HepG2 (cell line): ENCODE results near the gene PSMB10. TPM values are rescaled to one million over a fixed set of nuclear protein-coding genes. Genes with fewer than 3 reads are reported as not detected.

Source experiments
- ATAC-seq: fragments of 200-7000 bp; cut with Tn5 transposase; 3 replicates; pipeline ENCODE4 v1.9.1; 2020; ENCODE audit warnings: mild to moderate bottlenecking, moderate library complexity
- BruUV-seq: library from RNA; stranded (reverse); fragments of 400-500 nt; replicated peaks from 2 replicates; lab custom pipeline; 2021; lab: Mats Ljungman, UMichigan
- CTCF ChIA-PET: fragments of 300-600 bp; formaldehyde crosslinking; extraction: SDS; loops from one replicate; lab custom pipeline; 2021; ENCODE audit warnings: low total read pairs, inconsistent platforms, low intra/inter-chr PET ratio; lab: Yijun Ruan, JAX
- POLR2A ChIA-PET: fragments of 350-600 bp; sonication (Branson Sonifier 250); formaldehyde crosslinking; loops from one replicate; lab custom pipeline; 2020; ENCODE audit warnings: antibody characterized with exemption, inconsistent platforms; lab: Yijun Ruan, JAX
- DNase-seq: peaks from one replicate; pipeline ENCODE4 v3.0.0-alpha.2; 2015; ENCODE audit warnings: low spot score
- FAIRE-seq: peaks from 3 replicates; lab custom pipeline; 2011; peaks lifted over from hg19 to GRCh38; lab: Jason Lieb, UNC
- H2AFZ ChIP-seq: one replicate; pipeline ENCODE4 v1.6.1; 2011; ENCODE audit warnings: low read length, inconsistent platforms
- H3K27ac ChIP-seq: fragments of 300-600 bp; 3 replicates; pipeline ENCODE4 v1.8.0; 2011; ENCODE audit warnings: mixed run types, mild to moderate bottlenecking, mixed read lengths, low read length, inconsistent platforms; ENCODE audit not compliant: insufficient read depth; ENCODE audit errors: extremely low read length
- H3K27me3 ChIP-seq, 2 experiments: fragments of 200-600 bp in 1 of 2; 2 replicates in 1 of 2; 3 replicates in 1 of 2; pipeline versions ENCODE4 v1.6.0 to v1.8.0; 2011; ENCODE audit warnings: low read length in 2 of 2, mild to moderate bottlenecking in 2 of 2, moderate library complexity in 2 of 2, inconsistent platforms in 1 of 2; ENCODE audit not compliant: insufficient read depth in 2 of 2, control insufficient read depth in 1 of 2
- H3K36me3 ChIP-seq, 2 experiments: fragments of 200-600 bp in 1 of 2; replicated peaks in 1 of 2; 2 replicates in 1 of 2; 3 replicates in 1 of 2; pipeline versions ENCODE4 v1.5.1 to v1.8.0; 2011; ENCODE audit warnings: low read length in 2 of 2, inconsistent platforms in 1 of 2; ENCODE audit not compliant: insufficient read depth in 2 of 2, control insufficient read depth in 1 of 2
- H3K4me1 ChIP-seq: 2 replicates; pipeline ENCODE4 v1.5.1; 2012; ENCODE audit warnings: low read length, inconsistent platforms; ENCODE audit not compliant: insufficient read depth
- H3K4me2 ChIP-seq: 2 replicates; pipeline ENCODE4 v1.6.0; 2011; ENCODE audit warnings: low read depth, low read length, inconsistent platforms
- H3K4me3 ChIP-seq, 3 experiments: fragments of 200-600 bp in 1 of 3; sonication (generic), shearing (Covaris generic) in 1 of 3; replicated peaks in 1 of 3; 2 replicates each; pipeline ENCODE4 v1.5.1; 2011 to 2016; ENCODE audit warnings: low read length in 3 of 3, inconsistent platforms in 2 of 3, low read depth in 2 of 3, mild to moderate bottlenecking in 2 of 3, control low read depth in 1 of 3, mixed read lengths in 1 of 3; ENCODE audit not compliant: insufficient read depth in 1 of 3
- H3K79me2 ChIP-seq: one replicate; pipeline ENCODE4 v1.6.1; 2011; ENCODE audit warnings: low read length, inconsistent platforms; ENCODE audit not compliant: insufficient read depth
- H3K9ac ChIP-seq: 2 replicates; pipeline ENCODE4 v1.6.0; 2011; ENCODE audit warnings: mild to moderate bottlenecking, low read depth, low read length, inconsistent platforms; ENCODE audit not compliant: insufficient read depth
- H3K9me3 ChIP-seq: 2 replicates; pipeline ENCODE4 v1.5.1; 2012; ENCODE audit warnings: mild to moderate bottlenecking, low read length
- H4K20me1 ChIP-seq: 2 replicates; pipeline ENCODE4 v1.6.0; 2011; ENCODE audit warnings: inconsistent platforms, mild to moderate bottlenecking, low read length, moderate library complexity; ENCODE audit not compliant: insufficient read depth
- ARNT ChIP-seq: fragments of 450-650 bp; IDR thresholded peaks from 2 replicates; pipeline ENCODE4 v1.6.1; 2017
- DZIP1 ChIP-seq: sonication (generic); formaldehyde crosslinking; IDR thresholded peaks from 2 replicates; pipeline ENCODE4 v1.5.0; 2020; ENCODE audit warnings: mild to moderate bottlenecking, missing genetic modification reagents
- E2F2 ChIP-seq: sonication (generic); formaldehyde crosslinking; IDR thresholded peaks from 2 replicates; pipeline ENCODE4 v1.4.0; 2020; ENCODE audit warnings: missing genetic modification reagents, borderline replicate concordance
- FOXK2 ChIP-seq: fragments of 450-650 bp; IDR thresholded peaks from 2 replicates; pipeline ENCODE4 v1.6.1; 2016
- MEF2D ChIP-seq: sonication (generic); formaldehyde crosslinking; IDR thresholded peaks from 2 replicates; pipeline ENCODE4 v1.5.1; 2020; ENCODE audit warnings: mild to moderate bottlenecking, missing genetic modification reagents
- PCBP1 ChIP-seq: fragments of 200-400 bp; formaldehyde crosslinking; IDR thresholded peaks from 2 replicates; pipeline ENCODE4 v1.6.1; 2017; ENCODE audit warnings: mild to moderate bottlenecking, low read depth, low read length, borderline replicate concordance
- POLR2A ChIP-seq, 2 experiments: IDR thresholded peaks; 2 replicates each; pipeline ENCODE4 v1.6.1; 2011; ENCODE audit warnings: low read depth in 2 of 2, low read length in 2 of 2, mild to moderate bottlenecking in 1 of 2, moderate library complexity in 1 of 2; ENCODE audit not compliant: insufficient read depth in 1 of 2
- RBM22 ChIP-seq: fragments of 200-400 bp; formaldehyde crosslinking; optimal IDR thresholded peaks from 2 replicates; pipeline ENCODE3; 2017; ENCODE audit warnings: mild to moderate bottlenecking, low read length, moderate library complexity
- REST ChIP-seq, 2 experiments: IDR thresholded peaks; 2 replicates each; pipeline ENCODE4 v1.6.1; 2011 to 2012; ENCODE audit warnings: low read length in 2 of 2, borderline replicate concordance in 1 of 2, low read depth in 1 of 2, mild to moderate bottlenecking in 1 of 2, moderate library complexity in 1 of 2
- SMARCE1 ChIP-seq: fragments of 450-650 bp; IDR thresholded peaks from 2 replicates; pipeline ENCODE4 v1.6.1; 2017; ENCODE audit warnings: borderline replicate concordance
- SNAPC4 ChIP-seq: sonication (generic); formaldehyde crosslinking; IDR thresholded peaks from 2 replicates; pipeline ENCODE4 v1.4.0; 2020; ENCODE audit warnings: mild to moderate bottlenecking, missing genetic modification reagents
- ZNF264 ChIP-seq: sonication (generic); formaldehyde crosslinking; IDR thresholded peaks from 2 replicates; pipeline ENCODE4 v1.4.0; 2020; ENCODE audit warnings: missing genetic modification reagents
- ZNF383 ChIP-seq: sonication (generic); formaldehyde crosslinking; IDR thresholded peaks from 2 replicates; pipeline ENCODE4 v1.4.0; 2020; ENCODE audit warnings: missing genetic modification reagents, mild to moderate bottlenecking, borderline replicate concordance
- WGBS: methylation state at CpG from one replicate; pipeline ENCODE4 v1.1.6; 2017; ENCODE audit warnings: low lambda C conversion rate; 5-methylcytosine and 5-hydroxymethylcytosine counted together
- in situ Hi-C: cut with HindIII; loops from 2 replicates; pipeline ENCODE4 v1.10.0; 2017; ENCODE audit warnings: low pct_unique_long_range_greater_than_20kb; ENCODE audit not compliant: extremely low pct_ligation_motif_present
- intact Hi-C: fragments of 100-400 bp; cut with micrococcal nuclease; formaldehyde crosslinking; loops from one replicate; pipeline ENCODE4 v1.10.0; 2022; ENCODE audit not compliant: unreplicated experiment
- polyA plus RNA-seq, 8 experiments: library from polyadenylated mRNA; depleted of rRNA in 3 of 8; stranded (reverse) in 7 of 8; unstranded in 1 of 8; fragments of >200 nt; fragmentation: Illumina TruSeq in 4 of 8; extraction: Trizol in 4 of 8; gene quantifications; 2 replicates each; pipeline versions ENCODE4 v1.2.1 to v1.2.3, GENCODE V29; 2011 to 2016; ENCODE audit warnings: low read depth in 4 of 8, missing spikeins in 1 of 8, mixed read lengths in 1 of 8; ENCODE audit not compliant: insufficient read depth in 1 of 8
- total RNA-seq, 5 experiments: library from RNA; depleted of rRNA; stranded (reverse); fragments of >200 nt; fragmentation: Illumina TruSeq; extraction: Trizol; gene quantifications; 2 replicates each; pipeline ENCODE4 v1.2.3, GENCODE V29; 2016; ENCODE audit warnings: low read depth in 1 of 5

Gene PSMB10
- total and polyA plus RNA-seq, 2 of the 13 experiments (the other 11 are each of a cell fraction or from before 2014, with no cell fraction given) = 12.7 to 65.9 TPM

- Histone ChIP-seq H3K36me3 (peaks cover 47 to 63% of the 10 kb centered on the region in 2 experiments), H2AFZ (no peak overlapping the region), H3K79me2 (peaks cover 56% of the 10 kb centered on the region), H3K9ac (no peak overlapping the region), H3K4me2 (no peak overlapping the region), H3K9me3 (no peaks in the 10 kb centered on the region), H4K20me1 (peaks cover 18% of the 10 kb centered on the region), H3K27me3 (no peaks in the 10 kb centered on the region; a peak in 1 of 5 replicates), H3K4me3 (no peak overlapping the region), H3K4me1 (peaks cover 42% of the 10 kb centered on the region), H3K27ac (no peak overlapping the region)
- in situ Hi-C loops = no loop called here
- ATAC-seq (no peak), DNase-seq (no peak), FAIRE-seq (no peak)
- intact Hi-C loops = no loop called here
- ChIA-PET CTCF (no interaction called here), POLR2A (interaction anchor here (1.6 to 12.9 kb wide), 2 partner anchors 17 to 26 kb away, joined by 3 to 226 read pairs; partner anchors contain the start of gene LCAT)
- BruUV-seq = no TSS peak
- 99% methylated on average over 8 of the region's 8 CpGs for WGBS
- TF ChIP-seq ZNF264 (CRISPR knock-in tag) (no peak), ZNF383 (CRISPR knock-in tag) (no peak), POLR2A (IDR thresholded peaks at IDR 0.05; ENCODE audit: insufficient read depth in 1 of 2, low read depth in 2 of 2, low read length in 2 of 2) (0 out of 4 replicates have a peak, but pooled peaks of 1 of the 2 experiments have one; percentile 2), REST (IDR thresholded peaks at IDR 0.05; ENCODE audit: borderline replicate concordance in 1 of 2, low read depth in 1 of 2, low read length in 2 of 2) (no peak), E2F2 (CRISPR knock-in tag) (no peak), RBM22 (peak; percentile 58), DZIP1 (CRISPR knock-in tag) (no peak), MEF2D (CRISPR knock-in tag) (0 out of 2 replicates have a peak, but pooled peaks have one; percentile 24), SNAPC4 (no peak), ARNT (no peak), PCBP1 (no peak), SMARCE1 (no peak), FOXK2 (no peak)
Observed at GRCh38 chr16:67962135-67962534, 25.5 kb upstream of the PSMB10 start.
